Endothelial cell (in vitro differentiated cells): ENCODE results near the gene DNM1. TPM values are rescaled to one million over a fixed set of nuclear protein-coding genes. Genes with fewer than 3 reads are reported as not detected.
"Not testable (repeated sequence)": the region's sequence is repeated elsewhere in the genome, so short reads cannot be mapped to it uniquely, and the experiment has no call there.

Source experiments
- DNase-seq: peaks from one replicate; pipeline ENCODE4 v3.0.0; 2021; ENCODE audit warnings: low spot score
- H3K27ac Mint-ChIP-seq: one replicate; pipeline ENCODE4 v1.8.0; 2021; ENCODE audit warnings: mixed read lengths, inconsistent platforms; ENCODE audit not compliant: unreplicated experiment
- H3K27me3 Mint-ChIP-seq: one replicate; pipeline ENCODE4 v1.8.0; 2021; ENCODE audit warnings: mild to moderate bottlenecking, moderate library complexity, mixed read lengths, inconsistent platforms; ENCODE audit not compliant: unreplicated experiment
- H3K36me3 Mint-ChIP-seq: one replicate; pipeline ENCODE4 v1.8.0; 2021; ENCODE audit warnings: mild to moderate bottlenecking, low read depth, mixed read lengths, inconsistent platforms; ENCODE audit not compliant: unreplicated experiment
- H3K4me1 Mint-ChIP-seq: one replicate; pipeline ENCODE4 v1.8.0; 2021; ENCODE audit warnings: mild to moderate bottlenecking, mixed read lengths, inconsistent platforms; ENCODE audit not compliant: unreplicated experiment
- H3K4me3 Mint-ChIP-seq: one replicate; pipeline ENCODE4 v1.8.0; 2021; ENCODE audit warnings: mild to moderate bottlenecking, mixed read lengths, inconsistent platforms; ENCODE audit not compliant: unreplicated experiment
- H3K9me3 Mint-ChIP-seq: one replicate; pipeline ENCODE4 v1.8.0; 2021; ENCODE audit warnings: mixed read lengths, inconsistent platforms; ENCODE audit not compliant: unreplicated experiment
- CTCF ChIP-seq: fragments of 200-600 bp; sonication (generic); IDR thresholded peaks from one replicate; pipeline ENCODE4 v1.5.0; 2021; ENCODE audit warnings: antibody characterized with exemption; ENCODE audit not compliant: unreplicated experiment
- total RNA-seq: library from RNA; stranded (reverse); fragmentation: NEBNext Ultra II Directional; extraction: Animal tissue kit (Norgen Biotek cat#: 25700); gene quantifications from one replicate; pipeline ENCODE4 v1.2.1, GENCODE V29; 2021; ENCODE audit not compliant: unreplicated experiment

Gene DNM1
- total RNA-seq, 1 donor from 2014 or later = 8.0 TPM

GRCh38 chr9:128275198-128276007 is 72.2 kb downstream of the DNM1 start, which contains the start of gene GOLGA2:
TSS of gene GOLGA2 (minus strand) at chr9:128276007. CDS start at chr9:128275976, 31 bp downstream.
- Mint-ChIP-seq H3K27me3 (peaks cover 14% of the 10 kb centered on the region), H3K4me1 (peaks cover 37% of the 10 kb centered on the region), H3K27ac (peak within 1 kb of the TSS; percentile 89), H3K36me3 (peaks cover 20% of the 10 kb centered on the region), H3K9me3 (no peaks in the 10 kb centered on the region), H3K4me3 (peak within 1 kb of the TSS; percentile 98)
- TF ChIP-seq CTCF = no peak
- peak; percentile 20 for DNase-seq

GRCh38 chr9:128276008-128276573 is 72.9 kb downstream of the DNM1 start, which contains the start of gene SWI5:
TSS of gene SWI5 (plus strand) at chr9:128276276.
- no peaks in the 10 kb centered on the region for H3K9me3 Mint-ChIP-seq
- H3K27me3 Mint-ChIP-seq = peaks cover 14% of the 10 kb centered on the region
- H3K36me3 Mint-ChIP-seq = peaks cover 20% of the 10 kb centered on the region
- no peak for TF ChIP-seq CTCF
- peak; percentile 100 for DNase-seq
- H3K27ac Mint-ChIP-seq = peak within 1 kb of the TSS; percentile 89
- peaks cover 39% of the 10 kb centered on the region for H3K4me1 Mint-ChIP-seq
- peak within 1 kb of the TSS; percentile 98 for H3K4me3 Mint-ChIP-seq

- peaks cover 20% of the 10 kb centered on the region for H3K36me3 Mint-ChIP-seq
Measured at GRCh38 chr9:128276574-128277270, 73.5 kb downstream of the DNM1 start.

GRCh38 chr9:128279088-128280073 is 76.2 kb downstream of the DNM1 start:
- peak; percentile 34 for DNase-seq
- peaks cover 40% of the 10 kb centered on the region for H3K4me1 Mint-ChIP-seq
- H3K27ac Mint-ChIP-seq = peak overlapping the region; percentile 33
- peak overlapping the region; percentile 7 for H3K4me3 Mint-ChIP-seq
- not testable (repeated sequence) for H3K36me3 Mint-ChIP-seq, H3K9me3 Mint-ChIP-seq
- H3K27me3 Mint-ChIP-seq = peaks cover 17% of the 10 kb centered on the region

More at GRCh38 chr9:128276574-128277270, 73.5 kb downstream of the DNM1 start:
- peak overlapping the region; percentile 88 for H3K27ac Mint-ChIP-seq
- peaks cover 44% of the 10 kb centered on the region for H3K4me1 Mint-ChIP-seq
- peak; percentile 31 for DNase-seq
- H3K27me3 Mint-ChIP-seq = peaks cover 17% of the 10 kb centered on the region
- H3K9me3 Mint-ChIP-seq = no peaks in the 10 kb centered on the region
- peak overlapping the region; percentile 98 for H3K4me3 Mint-ChIP-seq
- no peak for TF ChIP-seq CTCF
